NCI-H1417 (cell line): ENCODE measurements around the gene AP5Z1.

ENCODE experiments used
- DNase-seq, 3 experiments: peaks; one replicate each; lab custom pipeline; 2025; lab: John Stamatoyannopoulos, UW

The AP5Z1 gene

GRCh38 chr7:4766666-4767519 lies 8.5 kb upstream of the AP5Z1 start:
- DNase-seq = no peak

- DNase-seq = no peak
These were observed 6.5 kb upstream of the AP5Z1 start for GRCh38 chr7:4768597-4769569.

GRCh38 chr7:4769761-4770160 lies 5.7 kb upstream of the AP5Z1 start:
- no peak for DNase-seq

GRCh38 chr7:4770886-4771285 lies 4.5 kb upstream of the AP5Z1 start:
- DNase-seq = no peak

- no peak for DNase-seq
These were observed 3.7 kb upstream of the AP5Z1 start for GRCh38 chr7:4771737-4772136.

GRCh38 chr7:4772306-4772705 lies 3.1 kb upstream of the AP5Z1 start:
- DNase-seq = no peak

- DNase-seq = no peak
These were observed 1.4 kb upstream of the AP5Z1 start for GRCh38 chr7:4774007-4774406.

- DNase-seq = peak in 1 of 3 experiments; percentile 75
These were observed 669 bp upstream of the AP5Z1 start for GRCh38 chr7:4774658-4775249.

GRCh38 chr7:4775848-4776623 lies 613 bp downstream of the AP5Z1 start:
- peak in 1 of 3 experiments; percentile 56 for DNase-seq

GRCh38 chr7:4779118-4779517 lies 3.7 kb downstream of the AP5Z1 start:
- no peak for DNase-seq

- no peak for DNase-seq
These were observed 6.1 kb downstream of the AP5Z1 start for GRCh38 chr7:4781366-4782069.

GRCh38 chr7:4782333-4783291 lies 7.2 kb downstream of the AP5Z1 start:
- DNase-seq = no peak

- DNase-seq = no peak
These were observed 7.8 kb downstream of the AP5Z1 start for GRCh38 chr7:4783292-4783652.

- DNase-seq = no peak
These were observed 8.4 kb downstream of the AP5Z1 start for GRCh38 chr7:4783762-4784351.

- DNase-seq = no peak
These were observed 9.4 kb downstream of the AP5Z1 start for GRCh38 chr7:4784799-4785198.

GRCh38 chr7:4785371-4785770 lies 9.9 kb downstream of the AP5Z1 start:
- DNase-seq = no peak

- DNase-seq = no peak
These were observed 10.6 kb downstream of the AP5Z1 start for GRCh38 chr7:4786015-4786414.

GRCh38 chr7:4787541-4787940 lies 12.1 kb downstream of the AP5Z1 start:
- DNase-seq = no peak

- no peak for DNase-seq
These were observed 12.7 kb downstream of the AP5Z1 start for GRCh38 chr7:4787947-4788626.
